ENCODE results near the gene PAN3. TPM values are rescaled to one million over a fixed set of nuclear protein-coding genes. Genes with fewer than 3 reads are reported as not detected.

Gene PAN3
- total RNA-seq, 1 donor from 2014 or later, result 50.1 TPM

DNA sequence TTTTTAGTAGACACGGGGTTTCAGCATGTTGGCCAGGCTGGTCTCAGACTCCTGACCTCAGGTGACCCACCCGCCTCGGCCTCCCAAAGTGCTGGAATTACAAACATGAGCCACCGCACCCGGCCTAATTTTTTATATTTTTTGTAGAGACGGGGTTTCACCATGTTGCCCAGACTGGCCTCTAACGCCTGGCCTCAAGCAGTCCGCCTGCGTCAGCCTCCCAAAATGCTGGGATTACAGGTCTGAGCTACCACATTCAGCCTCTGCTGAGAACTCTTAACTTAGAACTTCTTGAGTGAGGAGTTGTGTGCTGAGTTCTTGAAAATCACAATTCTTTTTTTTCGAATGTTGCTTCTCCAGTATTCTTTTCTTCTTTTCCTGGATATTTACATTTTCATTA is 112.2 kb downstream of the PAN3 start:
- Histone ChIP-seq H2AFZ (replicated peaks) (no peak overlapping the region), H3K9ac (no peak overlapping the region), H3K4me2 (no peak overlapping the region), H3K79me2 (ENCODE audit: low read depth) (peaks cover 32% of the 10 kb centered on the region), H3K4me1 (peaks cover 7% of the 10 kb centered on the region), H3K4me3 (no peak overlapping the region), H3K27ac (no peak overlapping the region), H4K20me1 (ENCODE audit: low read depth) (peaks cover 6% of the 10 kb centered on the region), H3K36me3 (no peaks in the 10 kb centered on the region), H3F3A (ENCODE audit: low read depth) (no peaks in the 10 kb centered on the region), H3K27me3 (no peaks in the 10 kb centered on the region), H3K9me3 (ENCODE audit: low read depth) (no peaks in the 10 kb centered on the region)
- peaks cover 40% of the 10 kb centered on the region for H3K36me3 Mint-ChIP-seq
- no peak overlapping the region for H3K27ac Mint-ChIP-seq
- peaks cover 12% of the 10 kb centered on the region for H3K9me3 Mint-ChIP-seq
- TF ChIP-seq CTCF (IDR thresholded peaks at IDR 0.05) (no peak), EZH2phosphoT487 (IDR thresholded peaks at IDR 0.05) (no peak), EZH2 (IDR thresholded peaks at IDR 0.05) (no peak)
- peaks cover 3% of the 10 kb centered on the region for H3K27me3 Mint-ChIP-seq (ENCODE audit: insufficient read depth, low read depth)
- no peaks in the 10 kb centered on the region for H3K4me1 Mint-ChIP-seq
- no peak for DNase-seq (ENCODE audit: low spot score)
- H3K4me3 Mint-ChIP-seq, result no peak overlapping the region

DNA sequence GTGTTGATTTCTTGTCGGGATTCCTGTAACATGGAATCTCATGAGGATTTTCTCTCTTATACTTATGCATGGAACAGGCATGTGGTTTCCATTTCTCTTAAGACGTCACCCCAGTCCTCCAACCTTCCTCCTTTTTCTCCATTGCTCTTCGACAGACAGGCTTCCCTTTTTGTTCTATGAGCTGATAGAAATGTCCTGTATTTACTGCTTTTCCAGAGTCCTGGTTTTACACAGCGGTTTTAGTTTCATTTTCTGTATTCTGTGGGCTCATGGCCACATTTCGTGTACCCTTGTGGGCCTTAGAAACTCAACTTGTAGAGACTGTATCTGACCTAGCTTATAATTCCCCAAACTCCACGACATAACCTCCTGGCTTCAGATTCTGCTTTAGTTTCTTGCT is 113.1 kb downstream of the PAN3 start:
- no peak overlapping the region for H3K4me2 ChIP-seq

DNA sequence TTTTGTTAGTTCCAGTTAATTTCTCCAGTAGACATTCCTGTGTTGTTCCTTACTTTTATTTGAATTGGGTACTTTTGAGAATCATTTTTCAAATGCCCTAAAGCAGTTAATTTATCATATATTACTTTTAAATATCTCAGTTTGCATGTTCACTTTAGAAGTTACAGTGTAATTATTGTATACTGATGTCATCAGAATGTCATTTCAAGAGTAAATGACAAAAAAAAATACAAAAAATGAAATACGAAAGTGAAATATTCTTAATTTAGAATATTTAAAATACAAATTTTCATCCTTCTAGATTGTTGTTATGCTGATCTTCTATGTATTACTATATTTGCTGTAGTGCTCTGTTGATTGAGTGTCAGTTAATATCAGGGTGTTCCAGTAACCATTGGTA is 114.2 kb downstream of the PAN3 start:
- Histone ChIP-seq H3K4me3 (no peak overlapping the region), H3K36me3 (peaks cover 7% of the 10 kb centered on the region), H3K4me2 (no peak overlapping the region), H3K4me1 (peaks cover 7% of the 10 kb centered on the region), H2AFZ (replicated peaks) (no peak overlapping the region), H4K20me1 (ENCODE audit: low read depth) (peaks cover 6% of the 10 kb centered on the region), H3K27ac (no peak overlapping the region), H3K79me2 (ENCODE audit: low read depth) (peaks cover 32% of the 10 kb centered on the region), H3K9ac (no peak overlapping the region), H3F3A (ENCODE audit: low read depth) (peaks cover 7% of the 10 kb centered on the region), H3K27me3 (no peaks in the 10 kb centered on the region), H3K9me3 (ENCODE audit: low read depth) (no peaks in the 10 kb centered on the region)
- peaks cover 37% of the 10 kb centered on the region for H3K36me3 Mint-ChIP-seq
- H3K4me1 Mint-ChIP-seq, result no peaks in the 10 kb centered on the region
- H3K4me3 Mint-ChIP-seq, result no peak overlapping the region
- DNase-seq (ENCODE audit: low spot score), result no peak
- H3K27ac Mint-ChIP-seq, result no peak overlapping the region
- peaks cover 6% of the 10 kb centered on the region for H3K9me3 Mint-ChIP-seq
- TF ChIP-seq EZH2phosphoT487 (IDR thresholded peaks at IDR 0.05), result no peak
- TF ChIP-seq EZH2 (IDR thresholded peaks at IDR 0.05), result no peak
- no peak for TF ChIP-seq CTCF (IDR thresholded peaks at IDR 0.05)
- peaks cover 3% of the 10 kb centered on the region for H3K27me3 Mint-ChIP-seq (ENCODE audit: insufficient read depth, low read depth)

More for the DNA sequence above, 113.1 kb downstream of the PAN3 start:
- Mint-ChIP-seq H3K27ac (no peak overlapping the region), H3K27me3 (ENCODE audit: insufficient read depth, low read depth) (peaks cover 3% of the 10 kb centered on the region), H3K4me3 (no peak overlapping the region), H3K9me3 (peaks cover 12% of the 10 kb centered on the region), H3K4me1 (no peaks in the 10 kb centered on the region), H3K36me3 (peaks cover 38% of the 10 kb centered on the region)
- peaks cover 7% of the 10 kb centered on the region for H3K4me1 ChIP-seq
- H3K27ac ChIP-seq, result no peak overlapping the region
- H3K27me3 ChIP-seq, result no peaks in the 10 kb centered on the region
- no peak overlapping the region for H3K4me3 ChIP-seq
- H3K79me2 ChIP-seq (ENCODE audit: low read depth), result peaks cover 33% of the 10 kb centered on the region
- no peak overlapping the region for H3K9ac ChIP-seq
- no peaks in the 10 kb centered on the region for H3K9me3 ChIP-seq (ENCODE audit: low read depth)
- no peak overlapping the region for H2AFZ ChIP-seq (replicated peaks)
- no peak for DNase-seq (ENCODE audit: low spot score)
- H4K20me1 ChIP-seq (ENCODE audit: low read depth), result peaks cover 6% of the 10 kb centered on the region
- H3F3A ChIP-seq (ENCODE audit: low read depth), result peaks cover 6% of the 10 kb centered on the region
- H3K36me3 ChIP-seq, result peaks cover 7% of the 10 kb centered on the region
- TF ChIP-seq EZH2phosphoT487 (IDR thresholded peaks at IDR 0.05) (no peak), CTCF (IDR thresholded peaks at IDR 0.05) (no peak), EZH2 (IDR thresholded peaks at IDR 0.05) (no peak)

Data from neural progenitor cell (in vitro differentiated cells).